Natural killer cell (primary cell): ENCODE data around the gene IL17RD. TPM values are rescaled to one million over a fixed set of nuclear protein-coding genes. Genes with fewer than 3 reads are reported as not detected.
A peak's percentile ranks its signal among the peaks of the same experiment; 100 is the strongest.

Experiments used
- ATAC-seq, 3 donors: fragments of 150-1000 bp in 2 of 3; fragments of 200-7000 bp in 1 of 3; cut with Tn5 transposase; 1 replicate in 1 of 3; 2 replicates in 2 of 3; pipeline ENCODE4 v1.10.0; 2021; ENCODE audit warnings: mild to moderate bottlenecking in 2 of 3, moderate library complexity in 2 of 3
- DNase-seq, 2 donors: peaks; one replicate each; pipeline versions ENCODE4 v3.0.0 to v3.0.0-alpha.2; 2013 to 2021; ENCODE audit warnings: mixed read lengths in 1 of 2
- H3K27ac ChIP-seq: one replicate; pipeline ENCODE4 v1.5.1; 2013; ENCODE audit warnings: mild to moderate bottlenecking, low read length
- H3K27me3 ChIP-seq: one replicate; pipeline ENCODE4 v1.6.1; 2013; ENCODE audit warnings: low read length; ENCODE audit not compliant: control insufficient read depth, insufficient read depth
- H3K36me3 ChIP-seq: one replicate; pipeline ENCODE4 v1.6.1; 2013; ENCODE audit warnings: low read length; ENCODE audit not compliant: control insufficient read depth, insufficient read depth
- H3K4me1 ChIP-seq: one replicate; pipeline ENCODE4 v1.6.1; 2013; ENCODE audit warnings: low read length; ENCODE audit not compliant: control insufficient read depth, insufficient read depth
- H3K4me3 ChIP-seq: one replicate; pipeline ENCODE4 v1.5.1; 2013; ENCODE audit warnings: low read length
- H3K9me3 ChIP-seq: one replicate; pipeline ENCODE4 v1.6.1; 2013; ENCODE audit warnings: low read length; ENCODE audit not compliant: control insufficient read depth, insufficient read depth
- H3K27ac Mint-ChIP-seq, 2 donors: one replicate each; pipeline ENCODE4 v1.8.0; 2022; ENCODE audit warnings: mild to moderate bottlenecking in 2 of 2, mixed read lengths in 2 of 2, moderate library complexity in 1 of 2
- H3K27me3 Mint-ChIP-seq, 2 donors: one replicate each; pipeline ENCODE4 v1.8.0; 2022; ENCODE audit warnings: low read depth in 2 of 2, mixed read lengths in 2 of 2
- H3K36me3 Mint-ChIP-seq: one replicate; pipeline ENCODE4 v1.8.0; 2022; ENCODE audit warnings: mixed read lengths
- H3K4me1 Mint-ChIP-seq, 2 donors: one replicate each; pipeline ENCODE4 v1.8.0; 2022; ENCODE audit warnings: mixed read lengths in 2 of 2
- H3K4me3 Mint-ChIP-seq: one replicate; pipeline ENCODE4 v1.8.0; 2022; ENCODE audit warnings: mild to moderate bottlenecking, moderate library complexity, mixed read lengths
- H3K9me3 Mint-ChIP-seq, 2 donors: one replicate each; pipeline ENCODE4 v1.8.0; 2022; ENCODE audit warnings: mixed read lengths in 2 of 2
- CTCF ChIP-seq: fragments of 200-600 bp; IDR thresholded peaks from one replicate; pipeline ENCODE4 v1.8.0; 2022; ENCODE audit warnings: antibody characterized with exemption
- WGBS: methylation state at CpG from one replicate; pipeline ENCODE4 v1.1.7; 2013; ENCODE audit warnings: missing lambda C conversion rate; ENCODE audit not compliant: insufficient coverage; 5-methylcytosine and 5-hydroxymethylcytosine counted together
- intact Hi-C: fragments of 100-400 bp; cut with micrococcal nuclease; formaldehyde crosslinking; loops from one replicate; pipeline ENCODE4 v1.14.2; 2022
- total RNA-seq, 4 donors: library from RNA; stranded (reverse); fragments of 120-200 nt in 1 of 4; gene quantifications; one replicate each; pipeline versions ENCODE4 v1.2.3 to v1.2.4, GENCODE V29; 2013 to 2022

IL17RD gene
- total RNA-seq, 3 donors from 2014 or later (not counting 1 experiment from before 2014, with no cell fraction given) = 0.05 to 0.08 TPM; not detected in 1

DNA sequence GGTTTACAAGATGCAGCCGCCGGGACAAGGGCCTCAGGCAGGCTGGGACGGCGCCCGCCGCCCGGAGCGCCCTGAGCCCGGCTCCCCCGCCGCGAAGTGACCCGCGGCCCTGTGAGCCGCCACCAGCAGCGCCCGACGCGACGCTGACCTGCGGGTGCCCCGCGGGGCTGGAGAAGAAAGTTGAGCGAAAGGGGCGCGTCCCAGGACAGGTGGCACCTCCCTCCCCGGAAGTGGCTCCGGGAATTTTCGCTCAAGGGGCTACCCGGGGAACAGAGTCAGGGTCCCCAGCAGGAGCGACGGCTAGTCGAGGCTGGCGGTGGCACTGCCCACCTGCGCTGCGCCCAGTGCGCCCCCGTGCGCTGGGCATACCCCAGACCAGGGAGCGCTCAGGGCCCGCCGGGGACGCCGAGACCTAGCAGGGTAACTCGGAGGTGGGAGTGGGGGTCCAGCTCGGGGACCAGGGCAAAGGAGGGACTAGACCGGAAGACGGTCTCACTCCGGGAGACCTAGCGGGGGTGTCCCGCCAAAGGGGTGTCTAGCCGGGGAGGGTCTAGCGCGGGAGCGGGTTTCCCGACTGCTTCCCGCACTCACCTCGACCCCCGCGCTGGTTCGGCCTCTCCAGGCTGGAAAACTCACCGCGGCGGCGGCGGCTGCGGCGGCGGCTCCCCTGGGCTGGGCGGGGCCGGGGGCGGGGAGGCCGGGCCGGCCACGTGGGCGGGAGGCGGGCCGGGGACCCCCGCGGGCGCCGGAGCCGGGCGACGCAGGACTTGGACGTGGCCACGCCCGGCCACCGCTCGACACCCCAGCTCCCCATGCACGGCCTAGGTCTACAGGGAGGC lies 86.3 kb downstream of the IL17RD start:
- Mint-ChIP-seq H3K36me3 (no peaks in the 10 kb centered on the region), H3K9me3 (no peaks in the 10 kb centered on the region), H3K27ac (no peak overlapping the region), H3K27me3 (peaks cover 49 to 50% of the 10 kb centered on the region in 2 donors), H3K4me1 (peaks cover 0 to 5% of the 10 kb centered on the region in 2 donors), H3K4me3 (peak overlapping the region; percentile 77)
- DNase-seq (peak in 1 of 2 donors; percentile 10), ATAC-seq (peak; percentile 31 to 58 (median 48))
- Histone ChIP-seq H3K9me3 (no peaks in the 10 kb centered on the region), H3K36me3 (no peaks in the 10 kb centered on the region), H3K27ac (no peak overlapping the region), H3K27me3 (peaks cover 20% of the 10 kb centered on the region), H3K4me1 (peaks cover 16% of the 10 kb centered on the region), H3K4me3 (peak overlapping the region; percentile 28)
- TF ChIP-seq CTCF = no peak
- WGBS = under 1% methylated on average over 91 of the region's 91 CpGs
- intact Hi-C loops = no loop called here

DNA sequence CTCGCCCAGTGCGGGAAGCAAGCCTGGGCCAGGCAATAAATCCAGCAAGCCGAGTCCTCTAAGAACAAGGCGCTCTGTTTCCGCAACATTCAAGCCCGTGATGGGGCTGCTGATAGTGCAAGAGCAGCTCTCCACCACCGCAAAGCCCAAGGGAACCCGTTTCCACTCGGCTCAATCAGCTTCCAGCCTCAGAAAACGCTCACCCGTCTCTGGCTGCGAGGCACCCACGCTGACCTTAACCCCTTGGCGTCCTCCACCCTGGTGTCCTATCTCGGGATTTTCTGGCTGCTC lies 86.9 kb downstream of the IL17RD start:
- no peaks in the 10 kb centered on the region for H3K9me3 ChIP-seq
- H3K4me3 ChIP-seq = peak overlapping the region; percentile 10
- no peak overlapping the region for H3K27ac ChIP-seq
- Mint-ChIP-seq H3K4me3 (peak overlapping the region; percentile 77), H3K27me3 (peaks cover 49 to 50% of the 10 kb centered on the region in 2 donors), H3K36me3 (no peaks in the 10 kb centered on the region), H3K9me3 (no peaks in the 10 kb centered on the region), H3K4me1 (peaks cover 0 to 5% of the 10 kb centered on the region in 2 donors), H3K27ac (no peak overlapping the region)
- peaks cover 20% of the 10 kb centered on the region for H3K27me3 ChIP-seq
- TF ChIP-seq CTCF = no peak
- peaks cover 16% of the 10 kb centered on the region for H3K4me1 ChIP-seq
- H3K36me3 ChIP-seq = no peaks in the 10 kb centered on the region
- ATAC-seq = peak; percentile 46 to 56 (median 49)
- intact Hi-C loops = no loop called here
- under 1% methylated on average over 15 of the region's 15 CpGs for WGBS
- peak in 1 of 2 donors; percentile 34 for DNase-seq

GRCh38 chr3:57077630-57078343 lies 87.4 kb downstream of the IL17RD start:
- WGBS = 33% methylated on average over 8 of the region's 9 CpGs
- DNase-seq (no peak), ATAC-seq (no peak)
- Histone ChIP-seq H3K9me3 (no peaks in the 10 kb centered on the region), H3K4me3 (peak overlapping the region; percentile 10), H3K27me3 (peaks cover 20% of the 10 kb centered on the region), H3K4me1 (peaks cover 16% of the 10 kb centered on the region), H3K36me3 (no peaks in the 10 kb centered on the region), H3K27ac (no peak overlapping the region)
- no peaks in the 10 kb centered on the region for H3K36me3 Mint-ChIP-seq
- no peaks in the 10 kb centered on the region for H3K9me3 Mint-ChIP-seq
- H3K27ac Mint-ChIP-seq = no peak overlapping the region
- intact Hi-C loops = no loop called here
- peaks cover 49 to 50% of the 10 kb centered on the region in 2 donors for H3K27me3 Mint-ChIP-seq
- peaks cover 0 to 5% of the 10 kb centered on the region in 2 donors for H3K4me1 Mint-ChIP-seq
- peak overlapping the region; percentile 77 for H3K4me3 Mint-ChIP-seq
- no peak for TF ChIP-seq CTCF
